GM18870 (cell line): ENCODE data around the gene CSRNP3.

Experiments
- ATAC-seq: cut with Tn5 transposase; IDR thresholded peaks from one replicate; pipeline ENCODE4 v1.9.1; 2021; ENCODE audit warnings: moderate library complexity; ENCODE audit not compliant: unreplicated experiment

The CSRNP3 gene

GRCh38 chr2:165536851-165537499, 67.5 kb downstream of the CSRNP3 start:
- ATAC-seq, result no peak

DNA sequence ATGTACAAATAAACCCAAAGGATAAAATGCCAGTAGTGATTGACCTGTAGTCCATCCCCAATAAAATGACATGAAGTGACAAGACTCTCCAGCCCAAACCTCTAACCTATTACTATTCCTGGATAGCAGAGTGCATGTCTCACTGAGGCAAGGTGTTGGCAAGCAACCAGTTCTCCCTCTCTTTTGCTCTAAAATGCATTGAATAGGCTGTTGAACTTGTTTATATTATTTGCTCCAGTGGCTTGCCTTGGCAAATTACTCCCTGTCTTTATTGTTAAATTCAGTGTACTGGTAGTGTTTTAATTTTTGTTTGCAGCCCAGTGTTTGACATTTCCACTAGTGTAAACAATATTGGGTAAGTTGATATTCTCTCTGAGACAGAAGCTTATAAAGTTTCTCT, 70.5 kb downstream of the CSRNP3 start:
- ATAC-seq, result no peak

DNA sequence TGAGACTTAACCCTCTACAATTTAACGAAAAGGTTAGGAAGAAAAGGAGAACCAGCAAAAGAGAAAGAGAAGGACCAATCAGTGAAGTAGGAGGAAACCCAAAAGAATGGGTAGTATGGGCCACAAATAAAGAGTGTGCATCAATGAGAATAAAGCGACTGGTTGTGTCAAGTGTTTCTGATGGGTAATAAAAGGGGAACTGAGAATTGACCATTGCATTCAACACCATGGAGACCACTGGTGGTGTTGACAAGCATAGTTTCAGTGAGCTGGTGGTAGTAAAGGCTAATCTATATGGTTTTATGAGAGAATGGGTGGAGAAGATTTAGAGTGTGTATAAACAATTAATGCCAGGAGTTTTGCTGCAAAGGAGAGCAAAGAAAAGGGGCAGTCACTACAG, 75.4 kb downstream of the CSRNP3 start:
- ATAC-seq, result peak; percentile 92

DNA sequence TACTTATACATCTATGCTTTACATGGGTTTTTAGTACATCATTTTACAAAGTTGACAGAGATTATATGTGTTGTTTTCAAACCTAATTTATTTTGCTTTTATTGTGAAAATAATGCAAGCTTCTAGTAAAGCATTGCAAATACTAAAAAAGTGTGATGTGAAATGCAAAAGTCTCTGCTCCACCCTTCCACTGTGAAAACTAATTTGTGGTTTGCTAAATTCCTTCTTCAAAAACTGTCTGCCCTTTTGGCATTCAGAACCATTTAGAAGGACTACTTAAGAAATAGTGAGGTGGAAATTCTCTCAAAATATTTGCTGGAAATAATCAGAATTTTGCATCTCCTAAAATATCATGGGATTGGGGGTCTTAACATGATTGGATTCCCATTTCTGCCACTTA, 78.4 kb downstream of the CSRNP3 start:
- no peak for ATAC-seq

- ATAC-seq, result no peak
These were observed 80.1 kb downstream of the CSRNP3 start for GRCh38 chr2:165549619-165550018.

GRCh38 chr2:165558832-165559231, 89.3 kb downstream of the CSRNP3 start:
- no peak for ATAC-seq

DNA sequence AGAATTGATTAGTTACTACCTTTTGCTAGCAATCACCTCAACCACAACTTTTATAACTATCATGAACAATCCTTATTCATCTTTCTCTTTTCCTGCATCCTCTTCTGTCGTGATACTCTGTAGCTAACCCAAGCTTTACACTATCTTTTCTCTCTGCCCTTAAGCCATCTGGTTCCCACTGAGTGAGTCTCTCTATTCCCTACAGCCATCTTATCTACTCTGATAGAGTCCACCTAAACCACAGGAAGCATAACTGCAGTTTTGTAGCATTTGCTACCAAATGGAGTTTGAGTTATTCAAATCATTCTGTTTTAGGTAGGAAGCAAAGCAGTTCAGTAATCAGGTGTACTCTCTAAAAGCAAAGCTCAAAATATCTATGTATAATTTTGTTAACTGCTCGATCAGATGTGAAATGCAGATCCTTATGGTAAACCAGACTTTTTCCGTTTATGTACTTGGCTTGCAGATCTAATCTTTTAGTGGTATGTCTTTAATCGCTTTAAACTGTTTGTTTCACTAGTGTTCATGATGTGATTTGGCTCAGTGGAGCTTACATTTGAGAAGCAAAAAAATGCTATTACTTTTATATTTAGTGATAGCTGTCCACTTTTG, 91.0 kb downstream of the CSRNP3 start:
- no peak for ATAC-seq

GRCh38 chr2:165561516-165561915, 92.0 kb downstream of the CSRNP3 start:
- no peak for ATAC-seq

- no peak for ATAC-seq
These were observed 92.7 kb downstream of the CSRNP3 start for GRCh38 chr2:165562233-165562632.

GRCh38 chr2:165563468-165564225, 94.1 kb downstream of the CSRNP3 start:
- ATAC-seq, result no peak

- no peak for ATAC-seq
These were observed 96.5 kb downstream of the CSRNP3 start for GRCh38 chr2:165566008-165566407.

GRCh38 chr2:165567273-165567672, 97.8 kb downstream of the CSRNP3 start:
- no peak for ATAC-seq

GRCh38 chr2:165568361-165568760, 98.9 kb downstream of the CSRNP3 start:
- ATAC-seq, result no peak

- ATAC-seq, result no peak
These were observed 102.0 kb downstream of the CSRNP3 start for GRCh38 chr2:165571477-165571876.

- ATAC-seq, result no peak
These were observed 102.7 kb downstream of the CSRNP3 start for GRCh38 chr2:165572151-165572550.

DNA sequence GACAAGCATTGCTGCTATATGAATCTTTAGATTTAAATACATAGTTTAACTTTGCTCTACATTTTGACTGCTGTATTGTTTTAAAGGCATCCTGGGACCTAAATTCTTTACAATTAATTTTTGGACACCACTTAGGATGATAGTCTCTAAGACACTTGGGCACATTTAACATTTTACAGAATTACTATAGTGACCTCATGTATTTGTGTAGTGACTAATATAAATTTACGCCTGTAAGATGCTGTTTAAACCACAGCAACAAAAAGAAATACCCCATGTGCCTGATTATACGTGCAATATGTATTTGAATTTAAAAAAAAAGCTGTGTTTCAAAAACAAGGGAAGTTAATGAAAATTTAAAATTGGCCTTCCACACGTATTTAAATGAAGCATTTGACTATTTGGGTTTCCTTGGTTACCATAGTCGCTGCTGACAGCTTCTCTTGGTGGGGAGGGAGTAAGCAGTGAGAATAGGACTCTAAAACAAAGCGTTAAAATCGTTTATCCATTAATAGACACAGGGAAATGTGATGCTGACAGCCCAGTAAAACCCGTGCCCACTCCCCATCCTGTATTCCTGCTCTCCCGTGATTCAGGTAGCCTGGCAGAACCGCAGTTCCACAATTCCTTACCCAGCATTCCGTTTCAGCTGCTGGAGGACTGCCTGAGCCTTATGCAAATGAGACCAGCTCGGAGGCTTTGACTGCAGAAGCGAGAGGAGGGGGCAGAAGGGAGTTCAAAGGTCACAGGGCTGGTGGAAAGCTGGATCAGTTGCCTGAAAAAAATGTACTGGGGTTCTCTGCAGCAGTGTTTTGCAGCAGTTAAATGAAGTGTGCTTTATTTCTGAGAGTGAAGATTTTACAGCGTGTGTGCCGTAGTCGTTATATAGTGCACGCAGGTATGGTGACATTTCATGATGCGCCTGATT, 104.3 kb downstream of the CSRNP3 start:
- ATAC-seq, result no peak

DNA sequence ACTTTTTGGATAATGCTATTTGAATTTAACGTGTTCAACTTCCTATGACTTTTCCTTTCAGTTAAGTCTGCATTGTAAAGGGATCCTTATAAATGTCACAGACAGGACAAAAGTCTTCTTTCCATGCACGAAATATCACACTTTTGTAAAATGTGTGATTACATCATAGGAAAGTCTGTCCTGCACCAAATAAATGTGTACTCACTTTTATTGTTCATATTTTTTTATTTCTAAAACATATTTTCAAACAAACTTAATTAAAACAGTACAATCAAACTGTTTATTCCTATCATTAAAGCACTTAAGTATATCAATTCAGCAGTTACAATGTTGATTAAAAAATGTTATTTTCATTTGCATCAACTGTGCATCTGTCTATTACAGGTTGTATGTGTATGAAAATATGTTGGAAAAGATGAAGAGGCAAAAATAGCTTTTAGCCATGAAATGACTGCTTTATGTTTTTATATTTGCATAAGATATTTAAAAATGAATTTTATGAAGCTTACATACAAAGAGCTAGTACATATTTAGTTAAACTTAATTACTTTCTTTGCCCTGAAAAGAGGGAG, 105.6 kb downstream of the CSRNP3 start:
- no peak for ATAC-seq

- no peak for ATAC-seq
These were observed 107.1 kb downstream of the CSRNP3 start for GRCh38 chr2:165576409-165577154.

- no peak for ATAC-seq
These were observed 112.9 kb downstream of the CSRNP3 start for GRCh38 chr2:165582409-165582808.

DNA sequence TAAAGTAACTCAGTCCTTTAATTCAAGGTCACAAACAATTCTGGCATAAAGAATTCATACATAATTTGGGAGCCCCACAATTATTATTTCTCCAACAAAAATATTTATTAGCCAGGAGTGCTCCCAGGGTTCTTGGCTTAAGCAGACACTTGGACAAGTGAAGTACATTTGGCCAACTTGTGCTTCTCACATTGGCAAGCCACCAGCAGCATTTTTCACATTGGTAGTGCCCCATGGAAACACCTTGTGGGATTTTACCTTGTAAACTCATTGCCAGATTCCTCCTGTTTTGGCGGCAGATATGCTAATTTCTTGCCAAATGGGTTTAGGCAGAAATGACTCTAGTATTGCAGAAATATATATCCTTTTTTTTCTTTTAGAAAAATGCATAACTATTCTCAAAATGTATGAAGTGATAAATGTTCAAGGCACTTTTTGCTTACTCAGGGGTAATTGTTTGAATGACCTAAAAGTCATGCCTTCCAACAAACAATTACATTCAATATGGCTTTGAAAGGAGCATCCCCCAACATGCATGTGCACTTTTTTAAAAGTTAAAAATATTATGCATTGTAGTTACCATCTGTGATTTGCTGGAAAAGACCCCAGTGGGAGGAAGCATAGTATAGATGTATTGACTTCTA, 113.5 kb downstream of the CSRNP3 start:
- no peak for ATAC-seq
